Measurements from ENCODE around the gene TTC29. TPM values are rescaled to one million over a fixed set of nuclear protein-coding genes. Genes with fewer than 3 reads are reported as not detected.
"Not testable (repeated sequence)": the region's sequence is repeated elsewhere in the genome, so short reads cannot be mapped to it uniquely, and the experiment has no call there.

Gene TTC29
- total and polyA plus RNA-seq, 9 of the 15 experiments (the other 6 are each of a cell fraction or from before 2014, with no cell fraction given): 0.04 TPM; not detected in 8

GRCh38 chr4:146674829-146675570 is 270.7 kb downstream of the TTC29 start:
- Histone ChIP-seq H3K27ac (ENCODE audit: extremely low read depth, low read depth, low read length) (no peak overlapping the region), H3K27me3 (ENCODE audit: control insufficient read depth in 2 of 2, insufficient read depth in 2 of 2, low read length in 2 of 2) (no peaks in the 10 kb centered on the region), H3K4me2 (ENCODE audit: insufficient read depth, low read length) (no peak overlapping the region), H3K4me3 (no peak overlapping the region), H3K4me1 (replicated peaks in 1 of 2; ENCODE audit: control insufficient read depth in 2 of 2, insufficient read depth in 2 of 2, low read length in 2 of 2) (no peaks in the 10 kb centered on the region), H4K20me1 (replicated peaks; ENCODE audit: control insufficient read depth, insufficient read depth, low read length) (no peaks in the 10 kb centered on the region), H2AFZ (ENCODE audit: low read depth, low read length) (no peak overlapping the region), H3K9me1 (ENCODE audit: control insufficient read depth, insufficient read depth, low read length) (no peaks in the 10 kb centered on the region), H3K36me3 (ENCODE audit: control insufficient read depth, insufficient read depth, low read length) (no peaks in the 10 kb centered on the region), H3K79me2 (ENCODE audit: control insufficient read depth, insufficient read depth, low read length) (no peaks in the 10 kb centered on the region), H3K9ac (ENCODE audit: insufficient read depth in 1 of 2, low read depth in 2 of 2, low read length in 2 of 2) (no peak overlapping the region), H3K9me3 (replicated peaks; ENCODE audit: control insufficient read depth, insufficient read depth, low read depth, low read length) (no peaks in the 10 kb centered on the region)
- CTCF ChIA-PET (ENCODE audit: low intra/inter-chr PET ratio): no interaction called here
- intact Hi-C loops (cut with micrococcal nuclease) (no loop called here), in situ Hi-C loops (cut with MboI) (no loop called here)
- no peak for ATAC-seq
- POLR2A ChIA-PET: no interaction called here
- no TSS peak for BruUV-seq (replicated peaks)
- TF ChIP-seq, protein P1, sequence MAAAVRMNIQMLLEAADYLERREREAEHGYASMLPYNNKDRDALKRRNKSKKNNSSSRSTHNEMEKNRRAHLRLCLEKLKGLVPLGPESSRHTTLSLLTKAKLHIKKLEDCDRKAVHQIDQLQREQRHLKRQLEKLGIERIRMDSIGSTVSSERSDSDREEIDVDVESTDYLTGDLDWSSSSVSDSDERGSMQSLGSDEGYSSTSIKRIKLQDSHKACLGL (CRISPR knock-in tag; IDR thresholded peaks at IDR 0.05; ENCODE audit: borderline replicate concordance, poor library complexity, severe bottlenecking): no peak
- TF ChIP-seq CEBPG (CRISPR knock-in tag; IDR thresholded peaks at IDR 0.05) (no peak), CEBPG (tag; conservative IDR thresholded peaks at IDR 0.05 in 1 of 2, IDR thresholded peaks at IDR 0.05 in 1 of 2) (peak in 1 of 2 experiments; percentile 79; a peak in 2 of 4 replicates), CEBPB (tag; IDR thresholded peaks at IDR 0.05) (peak; percentile 61)
- DNase-seq (ENCODE audit: extremely low read depth in 1 of 4, low spot score in 3 of 4): no peak
- FAIRE-seq: no peak
- WGBS (ENCODE audit: insufficient coverage, low coverage, missing lambda C conversion rate): 0% methylated on average over 2 of the region's 2 CpGs

- H3K9me1 ChIP-seq (ENCODE audit: control insufficient read depth, insufficient read depth, low read length); H3K9me3 ChIP-seq (replicated peaks; ENCODE audit: control insufficient read depth, insufficient read depth, low read depth, low read length); H3K27me3 ChIP-seq (ENCODE audit: control insufficient read depth in 2 of 2, insufficient read depth in 2 of 2, low read length in 2 of 2); intact Hi-C loops (cut with micrococcal nuclease); ATAC-seq; H2AFZ ChIP-seq (ENCODE audit: low read depth, low read length); H3K79me2 ChIP-seq (ENCODE audit: control insufficient read depth, insufficient read depth, low read length); H3K27ac ChIP-seq (ENCODE audit: extremely low read depth, low read depth, low read length); in situ Hi-C loops (cut with MboI); POLR2A ChIA-PET; H3K36me3 ChIP-seq (ENCODE audit: control insufficient read depth, insufficient read depth, low read length); H3K9ac ChIP-seq (ENCODE audit: insufficient read depth in 1 of 2, low read depth in 2 of 2, low read length in 2 of 2); DNase-seq (ENCODE audit: extremely low read depth in 1 of 4, low spot score in 3 of 4); H3K4me2 ChIP-seq (ENCODE audit: insufficient read depth, low read length); H3K4me3 ChIP-seq; H4K20me1 ChIP-seq (replicated peaks; ENCODE audit: control insufficient read depth, insufficient read depth, low read length); BruUV-seq (replicated peaks); FAIRE-seq; H3K4me1 ChIP-seq (replicated peaks in 1 of 2; ENCODE audit: control insufficient read depth in 2 of 2, insufficient read depth in 2 of 2, low read length in 2 of 2); CTCF ChIA-PET (ENCODE audit: low intra/inter-chr PET ratio): not testable (repeated sequence)
- 0% methylated on average over 1 of the region's 6 CpGs for WGBS (ENCODE audit: insufficient coverage, low coverage, missing lambda C conversion rate)
These were observed 281.7 kb downstream of the TTC29 start for GRCh38 chr4:146663968-146664311.
